Measurements from ENCODE around the gene SYCP3. TPM values are rescaled to one million over a fixed set of nuclear protein-coding genes. Genes with fewer than 3 reads are reported as not detected.

The SYCP3 gene
- total and polyA plus RNA-seq, 2 of the 13 experiments (the other 11 are each of a cell fraction or from before 2014, with no cell fraction given): not detected

- TF ChIP-seq ZNF646 (CRISPR knock-in tag; IDR thresholded peaks at IDR 0.05) (peak; percentile 49; the same call in 1 of the 2 replicates), ZNF33B (CRISPR knock-in tag; IDR thresholded peaks at IDR 0.05) (0 out of 2 replicates have a peak, but pooled peaks have one; percentile 2), NCOR1 (IDR thresholded peaks at IDR 0.05; ENCODE audit: borderline replicate concordance, low read length) (no peak), CENPT (CRISPR knock-in tag; IDR thresholded peaks at IDR 0.05; ENCODE audit: low read depth) (no peak), ZNF317 (CRISPR knock-in tag; IDR thresholded peaks at IDR 0.05) (peak; percentile 10; the same call in 1 of the 2 replicates), SKIL (CRISPR knock-in tag; IDR thresholded peaks at IDR 0.05; ENCODE audit: borderline replicate concordance) (peak; percentile 9; the same call in 1 of the 2 replicates), ZNF383 (CRISPR knock-in tag; IDR thresholded peaks at IDR 0.05; ENCODE audit: borderline replicate concordance) (no peak)
- TF ChIP-seq, protein P1, sequence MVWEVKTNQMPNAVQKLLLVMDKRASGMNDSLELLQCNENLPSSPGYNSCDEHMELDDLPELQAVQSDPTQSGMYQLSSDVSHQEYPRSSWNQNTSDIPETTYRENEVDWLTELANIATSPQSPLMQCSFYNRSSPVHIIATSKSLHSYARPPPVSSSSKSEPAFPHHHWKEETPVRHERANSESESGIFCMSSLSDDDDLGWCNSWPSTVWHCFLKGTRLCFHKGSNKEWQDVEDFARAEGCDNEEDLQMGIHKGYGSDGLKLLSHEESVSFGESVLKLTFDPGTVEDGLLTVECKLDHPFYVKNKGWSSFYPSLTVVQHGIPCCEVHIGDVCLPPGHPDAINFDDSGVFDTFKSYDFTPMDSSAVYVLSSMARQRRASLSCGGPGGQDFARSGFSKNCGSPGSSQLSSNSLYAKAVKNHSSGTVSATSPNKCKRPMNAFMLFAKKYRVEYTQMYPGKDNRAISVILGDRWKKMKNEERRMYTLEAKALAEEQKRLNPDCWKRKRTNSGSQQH (CRISPR knock-in tag; IDR thresholded peaks at IDR 0.05; ENCODE audit: low read depth): peak; percentile 56; the same call in 1 of the 2 replicates
Observed at GRCh38 chr12:101696251-101697196, 42.7 kb downstream of the SYCP3 start (continued).
